Measurements from ENCODE around the gene CHD2.
"Not testable (repeated sequence)": the region's sequence is repeated elsewhere in the genome, so short reads cannot be mapped to it uniquely, and the experiment has no call there.

The CHD2 gene

DNA sequence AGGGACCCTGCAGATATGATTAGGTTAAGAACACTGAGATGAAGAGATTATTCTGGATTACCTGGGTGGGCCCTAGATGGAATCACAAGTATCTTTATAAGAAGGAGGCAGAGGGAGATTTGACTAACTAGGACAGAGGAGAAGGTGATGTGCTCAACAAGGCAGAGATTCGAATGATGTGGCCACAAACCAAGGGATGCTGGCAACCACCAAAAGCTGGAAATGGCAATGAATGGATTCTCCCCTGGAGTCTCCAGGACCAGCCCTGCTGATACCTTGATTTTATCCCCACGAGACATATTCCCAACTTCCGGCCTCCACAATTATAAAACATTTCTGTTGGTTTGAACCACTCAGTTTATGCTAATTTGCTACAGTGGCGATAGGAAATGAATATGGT is 146.0 kb downstream of the CHD2 start:
- no peak for DNase-seq (ENCODE audit: extremely low read depth in 1 of 2, low read depth in 1 of 2)

GRCh38 chr15:93046721-93047120 is 146.6 kb downstream of the CHD2 start:
- no peak for DNase-seq (ENCODE audit: extremely low read depth in 1 of 2, low read depth in 1 of 2)

DNA sequence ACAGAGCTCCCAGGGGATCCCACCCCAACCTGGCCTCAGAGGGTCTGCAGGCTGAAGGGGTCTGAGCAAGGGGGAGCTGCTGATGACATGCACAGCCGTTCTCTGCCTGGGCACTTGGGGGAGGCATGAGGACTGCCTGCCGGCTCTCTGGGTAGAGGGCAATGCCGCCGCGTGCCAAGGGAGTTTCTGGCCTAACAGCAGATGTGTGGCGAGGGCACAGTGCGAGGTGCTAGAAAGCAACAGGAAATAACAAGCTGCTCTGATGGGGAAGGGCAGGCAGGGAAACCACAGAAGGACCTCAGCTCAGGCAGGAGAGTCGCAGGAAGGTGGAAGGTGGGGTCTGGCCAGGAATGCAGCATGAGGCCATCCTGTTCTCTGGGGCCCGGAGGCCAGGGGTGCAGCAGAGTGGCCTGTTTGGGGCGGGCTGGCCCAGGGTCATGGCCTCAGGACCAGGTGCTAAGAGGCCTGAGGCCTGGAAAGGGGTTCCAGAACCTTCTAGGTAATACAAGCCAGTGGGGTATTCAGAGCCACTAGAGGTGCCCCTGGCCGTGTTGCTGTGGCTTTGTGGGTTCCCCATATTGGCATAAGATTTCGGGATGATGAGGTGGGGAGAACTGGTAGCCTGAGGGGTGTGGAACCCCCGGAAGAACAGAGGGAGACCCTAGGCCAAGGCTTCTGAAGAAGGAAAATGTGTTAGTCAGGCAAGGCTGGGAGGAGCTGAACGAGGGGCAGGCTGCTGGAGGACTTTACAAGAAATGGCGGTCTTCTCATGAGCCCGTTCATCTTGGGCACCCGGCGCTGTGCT is 147.7 kb downstream of the CHD2 start:
- DNase-seq (ENCODE audit: extremely low read depth in 1 of 2, low read depth in 1 of 2), result peak in 1 of 2 donors; percentile 12

DNA sequence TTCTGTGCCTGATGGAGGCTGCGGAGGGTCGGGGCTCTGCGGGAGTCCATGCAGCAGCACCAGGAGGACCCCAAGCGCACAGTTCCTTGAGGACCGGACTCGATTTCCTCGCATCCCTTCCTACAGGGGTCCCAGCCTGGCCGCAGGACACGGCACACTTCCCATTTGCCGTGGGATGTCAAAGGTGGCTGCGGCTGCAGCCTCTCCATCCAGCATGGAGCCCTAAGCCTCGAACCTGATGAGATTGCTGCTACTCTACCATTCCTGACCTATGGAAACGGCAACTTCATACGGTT is 148.2 kb downstream of the CHD2 start:
- no peak for DNase-seq (ENCODE audit: extremely low read depth in 1 of 2, low read depth in 1 of 2)

DNA sequence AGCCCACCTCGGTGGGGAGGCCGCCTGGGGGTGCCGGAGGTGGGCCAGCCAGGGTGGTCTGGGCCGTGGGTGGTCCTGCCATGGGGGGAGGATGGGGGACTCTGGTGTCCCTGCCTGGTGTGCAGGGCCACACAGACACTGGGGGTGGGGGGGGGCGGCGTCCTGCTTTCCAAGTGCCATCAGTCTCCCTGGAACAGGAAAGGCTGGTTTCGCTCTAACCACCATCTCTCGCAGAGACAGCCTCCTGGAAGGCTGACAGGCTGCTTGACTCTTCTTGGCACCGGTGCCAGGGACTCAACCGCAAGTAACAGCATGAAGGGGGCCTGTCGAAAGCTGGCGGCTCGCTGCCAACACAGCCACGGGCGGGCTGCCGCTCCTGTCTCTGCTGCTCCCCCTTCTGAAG is 148.6 kb downstream of the CHD2 start:
- DNase-seq (ENCODE audit: extremely low read depth in 1 of 2, low read depth in 1 of 2), result no peak

- no peak for DNase-seq (ENCODE audit: extremely low read depth in 1 of 2, low read depth in 1 of 2)
These were observed 149.1 kb downstream of the CHD2 start for GRCh38 chr15:93049233-93049632.

DNA sequence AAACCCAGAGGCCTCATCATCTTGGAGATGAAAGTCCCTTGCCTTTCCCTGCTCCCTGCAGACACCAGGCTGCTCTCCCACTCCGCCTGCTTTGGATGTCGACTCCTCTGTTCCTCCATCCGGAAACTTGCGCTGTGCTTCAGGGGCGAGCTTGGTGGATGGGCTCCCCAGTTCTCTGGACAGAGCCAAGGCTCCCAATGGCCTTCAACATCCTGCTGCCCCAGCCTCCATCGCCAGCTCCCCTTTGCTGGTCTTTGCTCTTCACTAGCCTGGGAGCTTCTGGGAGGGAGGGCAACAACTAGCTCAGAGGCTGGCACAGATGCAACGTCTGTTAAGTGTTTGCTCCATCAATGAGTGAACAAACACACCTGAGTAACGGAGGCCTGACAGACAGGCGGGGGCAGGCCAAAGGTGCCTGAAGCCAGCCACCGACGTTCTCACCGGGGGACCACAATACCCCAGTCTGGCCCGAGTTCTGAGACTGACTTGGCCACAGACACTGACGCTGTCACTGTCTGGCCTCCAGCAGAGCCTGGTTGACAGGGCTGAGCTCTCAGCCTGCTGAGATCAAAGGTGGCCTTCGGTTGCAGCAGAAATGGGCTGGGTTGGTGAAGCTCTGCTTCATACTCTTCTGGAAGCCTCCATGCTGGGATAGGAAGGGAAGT is 149.9 kb downstream of the CHD2 start:
- DNase-seq (ENCODE audit: extremely low read depth in 1 of 2, low read depth in 1 of 2), result no peak

- no peak for DNase-seq (ENCODE audit: extremely low read depth in 1 of 2, low read depth in 1 of 2)
These were observed 150.5 kb downstream of the CHD2 start for GRCh38 chr15:93050648-93051047.

- no peak for DNase-seq (ENCODE audit: extremely low read depth in 1 of 2, low read depth in 1 of 2)
These were observed 151.3 kb downstream of the CHD2 start for GRCh38 chr15:93051236-93052089.

- no peak for DNase-seq (ENCODE audit: extremely low read depth in 1 of 2, low read depth in 1 of 2)
These were observed 152.2 kb downstream of the CHD2 start for GRCh38 chr15:93052090-93052879.

- no peak for DNase-seq (ENCODE audit: extremely low read depth in 1 of 2, low read depth in 1 of 2)
These were observed 155.1 kb downstream of the CHD2 start for GRCh38 chr15:93055211-93055610.

GRCh38 chr15:93056836-93057235 is 156.7 kb downstream of the CHD2 start:
- DNase-seq (ENCODE audit: extremely low read depth in 1 of 2, low read depth in 1 of 2), result no peak

DNA sequence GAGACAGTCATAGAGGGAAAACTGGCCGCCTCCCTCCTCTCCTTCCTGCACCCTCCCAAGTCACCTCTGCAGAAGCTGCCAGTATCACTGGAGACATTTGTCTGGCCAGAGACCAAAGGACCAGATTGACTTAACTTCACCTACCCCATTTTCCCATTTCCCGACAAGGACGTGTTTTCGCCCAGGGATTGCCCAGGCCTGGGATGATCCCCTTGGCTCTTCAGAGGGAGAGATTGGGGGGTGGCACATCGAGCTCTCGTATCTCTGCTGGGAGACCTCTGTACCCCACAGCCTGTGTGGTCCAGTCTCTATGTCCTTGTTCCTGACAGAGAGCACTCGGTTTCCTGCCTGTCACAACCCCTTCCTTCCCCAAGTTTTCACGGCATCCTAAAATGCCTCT is 157.5 kb downstream of the CHD2 start:
- DNase-seq (ENCODE audit: extremely low read depth in 1 of 2, low read depth in 1 of 2), result no peak

- DNase-seq (ENCODE audit: extremely low read depth in 1 of 2, low read depth in 1 of 2), result no peak
These were observed 158.0 kb downstream of the CHD2 start for GRCh38 chr15:93058128-93058527.

GRCh38 chr15:93058904-93059427 is 158.8 kb downstream of the CHD2 start:
- no peak for DNase-seq (ENCODE audit: extremely low read depth in 1 of 2, low read depth in 1 of 2)

GRCh38 chr15:93059442-93059841 is 159.3 kb downstream of the CHD2 start:
- DNase-seq (ENCODE audit: extremely low read depth in 1 of 2, low read depth in 1 of 2), result no peak

- no peak for DNase-seq (ENCODE audit: extremely low read depth in 1 of 2, low read depth in 1 of 2)
These were observed 160.5 kb downstream of the CHD2 start for GRCh38 chr15:93060336-93061248.

DNA sequence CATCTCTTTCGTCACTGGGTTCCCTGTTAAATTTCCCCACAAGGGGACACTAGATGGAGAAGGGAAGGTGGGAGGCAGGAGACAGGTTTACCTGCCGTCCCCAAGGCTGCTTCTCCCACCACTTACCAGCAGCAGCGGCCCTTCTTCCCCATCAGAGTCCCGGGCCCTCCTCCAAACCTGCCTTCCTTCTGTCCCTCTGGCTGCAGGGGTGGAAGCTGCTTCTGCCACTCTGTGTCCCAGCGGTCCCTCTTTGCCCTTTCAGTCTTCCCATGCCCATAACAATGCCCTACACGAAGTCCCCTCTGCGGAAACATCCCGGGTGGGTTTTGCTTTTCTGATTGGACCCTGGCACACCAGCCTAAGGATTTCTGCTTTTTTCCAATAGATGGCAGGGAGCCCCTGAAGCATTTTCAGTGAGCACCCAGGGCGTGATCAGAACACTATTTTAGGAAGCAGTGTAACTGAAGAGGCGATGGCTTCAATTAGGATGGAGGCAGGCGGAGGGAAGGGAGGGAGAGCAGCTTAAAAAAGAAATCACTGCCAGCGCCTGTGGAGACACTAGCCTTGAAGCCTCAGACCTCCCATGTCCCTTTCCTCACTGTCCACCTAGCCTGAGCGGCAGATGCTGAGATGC is 162.6 kb downstream of the CHD2 start:
- DNase-seq (ENCODE audit: extremely low read depth in 1 of 2, low read depth in 1 of 2), result not testable (repeated sequence)

GRCh38 chr15:93063262-93063671 is 163.1 kb downstream of the CHD2 start:
- DNase-seq (ENCODE audit: extremely low read depth in 1 of 2, low read depth in 1 of 2), result no peak

Measured in activated CD8-positive, alpha-beta memory T cell treated with anti-CD3 and anti-CD28 coated beads for 1 hour (primary cell).